ENCODE measurements around the gene STON1. TPM values are rescaled to one million over a fixed set of nuclear protein-coding genes. Genes with fewer than 3 reads are reported as not detected.
"Not testable (repeated sequence)": the region's sequence is repeated elsewhere in the genome, so short reads cannot be mapped to it uniquely, and the experiment has no call there.

Gene STON1
- total and polyA plus RNA-seq, 2 experiments from 2014 or later, result 3.0 to 5.6 TPM

DNA sequence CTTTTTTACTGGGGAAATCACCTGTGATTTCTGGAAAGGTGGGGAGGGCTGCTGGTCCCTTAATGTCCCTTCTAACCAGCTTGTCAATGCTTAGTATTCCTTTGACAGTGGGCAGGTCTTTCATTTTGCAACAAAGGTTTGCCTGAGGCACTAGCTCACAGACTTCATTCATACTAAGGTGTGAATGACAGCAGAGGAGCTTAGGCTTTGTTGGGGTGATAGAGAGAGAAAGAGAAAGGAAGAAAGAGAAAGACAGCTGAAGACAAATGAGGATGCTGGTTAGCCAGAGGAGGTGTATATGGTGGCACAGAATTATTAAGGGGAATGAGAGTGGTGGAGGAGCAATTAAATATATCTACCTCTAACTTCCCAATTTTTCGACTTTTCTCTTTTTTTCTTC is 58.8 kb downstream of the STON1 start:
- H3K9ac ChIP-seq, result no peak overlapping the region
- no peaks in the 10 kb centered on the region for H3K9me2 ChIP-seq (ENCODE audit: insufficient read depth)
- no peaks in the 10 kb centered on the region for H3K9me3 ChIP-seq (ENCODE audit: low read depth)
- H2AFZ ChIP-seq, result no peak overlapping the region
- no peaks in the 10 kb centered on the region for H3K4me1 ChIP-seq (ENCODE audit: insufficient read depth)
- in situ Hi-C loops (cut with MboI), result loop anchor here (25.0 kb wide), 1 partner anchor 726 kb away; no protein-coding TSS in a partner anchor
- no peaks in the 10 kb centered on the region for H3F3A ChIP-seq (ENCODE audit: insufficient read depth)
- no peaks in the 10 kb centered on the region for H3K27me3 ChIP-seq (replicated peaks; ENCODE audit: insufficient read depth)
- DNase-seq, result no peak
- H3K36me3 ChIP-seq (ENCODE audit: low read depth), result no peaks in the 10 kb centered on the region
- H4K20me1 ChIP-seq (ENCODE audit: insufficient read depth), result no peaks in the 10 kb centered on the region
- no peak overlapping the region for H3K27ac ChIP-seq
- no peak overlapping the region for H3K4me3 ChIP-seq
- no peak overlapping the region for H3K4me2 ChIP-seq (ENCODE audit: unreplicated experiment)
- WGBS, 2 experiments (ENCODE audit: low coverage in 1 of 2, low lambda C conversion rate in 2 of 2, missing lambda C conversion rate in 2 of 2), result 86 to 100% methylated on average over 1 of the region's 1 CpG
- no peak for TF ChIP-seq EZH2 (IDR thresholded peaks at IDR 0.05; ENCODE audit: insufficient read depth, poor library complexity, severe bottlenecking)
- no peak for TF ChIP-seq EZH2phosphoT487 (IDR thresholded peaks at IDR 0.05; ENCODE audit: insufficient read depth, low read depth)
- H3K79me2 ChIP-seq (ENCODE audit: insufficient read depth), result no peaks in the 10 kb centered on the region

DNA sequence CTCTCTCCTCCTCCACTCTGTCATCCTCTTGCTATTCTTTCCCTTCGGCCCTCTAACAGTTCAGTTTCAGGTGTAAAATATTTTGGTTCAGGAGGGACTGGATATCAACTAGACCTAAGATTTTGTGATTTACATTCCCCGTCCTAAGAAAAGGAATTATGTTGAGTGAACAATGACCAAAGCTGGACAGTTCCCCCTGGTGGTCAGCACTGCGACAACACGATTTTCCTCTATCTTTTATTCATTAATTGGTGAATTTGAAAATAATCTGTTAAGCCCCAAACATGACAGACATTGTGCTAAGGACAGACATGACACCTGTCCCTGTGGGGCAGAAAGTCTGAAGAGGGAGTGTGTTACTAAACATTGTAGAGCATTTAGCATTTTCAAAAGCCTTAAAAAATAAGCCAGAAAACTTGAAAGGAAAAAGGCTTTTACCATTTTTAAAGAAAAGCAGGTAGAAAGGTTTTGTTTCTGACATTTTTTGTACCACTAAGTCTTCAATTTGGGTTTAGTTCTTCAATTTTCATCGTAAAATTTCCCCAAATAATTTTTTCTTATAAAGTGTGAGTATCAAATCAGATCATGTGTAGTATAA is 59.3 kb downstream of the STON1 start:
- no peak overlapping the region for H3K4me2 ChIP-seq (ENCODE audit: unreplicated experiment)
- H4K20me1 ChIP-seq (ENCODE audit: insufficient read depth), result no peaks in the 10 kb centered on the region

DNA sequence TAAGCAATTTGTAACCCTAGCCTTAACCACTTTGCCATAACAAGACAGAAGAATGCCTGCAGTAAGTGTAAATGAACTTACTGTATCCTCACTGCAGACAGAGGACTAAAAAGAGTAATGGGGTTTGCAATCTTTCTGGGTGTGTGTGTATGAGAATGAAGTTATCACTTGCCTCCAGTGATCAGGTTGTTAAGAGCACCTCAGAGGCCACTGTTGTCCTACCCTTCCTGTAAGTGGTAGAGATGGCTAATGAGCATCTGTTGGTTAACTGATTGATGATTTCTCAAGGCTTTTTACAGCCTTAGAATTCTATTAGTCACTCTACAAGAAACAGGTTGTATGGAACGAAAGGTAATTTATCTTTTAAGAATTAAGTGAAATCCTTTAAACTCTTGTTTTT is 60.1 kb downstream of the STON1 start:
- WGBS, 2 experiments (ENCODE audit: low coverage in 1 of 2, low lambda C conversion rate in 2 of 2, missing lambda C conversion rate in 2 of 2), result 57 to 64% methylated on average over 1 of the region's 1 CpG

More for the DNA sequence above, 59.3 kb downstream of the STON1 start:
- TF ChIP-seq EZH2 (IDR thresholded peaks at IDR 0.05; ENCODE audit: insufficient read depth, poor library complexity, severe bottlenecking) (no peak), EZH2phosphoT487 (IDR thresholded peaks at IDR 0.05; ENCODE audit: insufficient read depth, low read depth) (no peak)
- Histone ChIP-seq H3F3A (ENCODE audit: insufficient read depth) (no peaks in the 10 kb centered on the region), H3K27me3 (replicated peaks; ENCODE audit: insufficient read depth) (no peaks in the 10 kb centered on the region), H3K9me2 (ENCODE audit: insufficient read depth) (no peaks in the 10 kb centered on the region), H3K27ac (no peak overlapping the region), H3K4me1 (ENCODE audit: insufficient read depth) (no peaks in the 10 kb centered on the region), H3K9ac (no peak overlapping the region), H3K36me3 (ENCODE audit: low read depth) (no peaks in the 10 kb centered on the region), H2AFZ (no peak overlapping the region), H3K79me2 (ENCODE audit: insufficient read depth) (no peaks in the 10 kb centered on the region), H3K4me3 (no peak overlapping the region), H3K9me3 (ENCODE audit: low read depth) (no peaks in the 10 kb centered on the region)
- DNase-seq, result peak; percentile 66
- 15 to 17% methylated on average over 5 of the region's 5 CpGs for WGBS, 2 experiments (ENCODE audit: low coverage in 1 of 2, low lambda C conversion rate in 2 of 2, missing lambda C conversion rate in 2 of 2)
- in situ Hi-C loops (cut with MboI), result loop anchor here (25.0 kb wide), 1 partner anchor 727 kb away; no protein-coding TSS in a partner anchor

DNA sequence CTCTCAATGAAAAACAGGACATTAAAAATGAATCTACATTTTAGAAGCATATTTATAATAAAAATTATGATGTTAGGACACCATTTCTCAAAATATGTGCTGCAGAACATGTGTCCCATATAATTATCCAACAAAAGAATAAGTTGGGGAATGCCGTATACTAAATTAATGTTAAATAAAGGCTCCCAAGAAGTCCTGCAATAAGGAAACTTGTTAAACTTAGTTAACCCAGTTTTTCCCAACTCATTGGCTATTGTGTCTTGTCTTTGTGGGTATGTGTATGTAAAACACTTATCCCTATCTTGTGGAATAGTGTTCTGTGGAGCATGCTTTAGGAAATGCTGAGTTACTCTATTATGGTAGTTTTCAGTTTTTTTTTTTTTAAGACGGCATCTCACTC is 62.1 kb downstream of the STON1 start:
- Histone ChIP-seq H3K9me3 (ENCODE audit: low read depth) (no peaks in the 10 kb centered on the region), H2AFZ (no peak overlapping the region), H3K36me3 (ENCODE audit: low read depth) (no peaks in the 10 kb centered on the region), H3K4me3 (no peak overlapping the region), H3K27ac (no peak overlapping the region), H3K4me1 (ENCODE audit: insufficient read depth) (no peaks in the 10 kb centered on the region), H3K9ac (no peak overlapping the region), H3K79me2 (ENCODE audit: insufficient read depth) (no peaks in the 10 kb centered on the region), H3K27me3 (replicated peaks; ENCODE audit: insufficient read depth) (no peaks in the 10 kb centered on the region), H3K9me2 (ENCODE audit: insufficient read depth) (no peaks in the 10 kb centered on the region), H3K4me2 (ENCODE audit: unreplicated experiment) (no peak overlapping the region), H4K20me1 (ENCODE audit: insufficient read depth) (no peaks in the 10 kb centered on the region), H3F3A (ENCODE audit: insufficient read depth) (no peaks in the 10 kb centered on the region)
- WGBS, 2 experiments (ENCODE audit: low coverage in 1 of 2, low lambda C conversion rate in 2 of 2, missing lambda C conversion rate in 2 of 2), result 94 to 98% methylated on average over 2 of the region's 2 CpGs
- in situ Hi-C loops (cut with MboI), result loop anchor here (25.0 kb wide), 1 partner anchor 730 kb away; no protein-coding TSS in a partner anchor
- no peak for DNase-seq
- TF ChIP-seq EZH2phosphoT487 (IDR thresholded peaks at IDR 0.05; ENCODE audit: insufficient read depth, low read depth) (no peak), EZH2 (IDR thresholded peaks at IDR 0.05; ENCODE audit: insufficient read depth, poor library complexity, severe bottlenecking) (no peak)

More for the DNA sequence above, 60.1 kb downstream of the STON1 start:
- H3K9ac ChIP-seq, result no peak overlapping the region
- H4K20me1 ChIP-seq (ENCODE audit: insufficient read depth), result no peaks in the 10 kb centered on the region
- H3K79me2 ChIP-seq (ENCODE audit: insufficient read depth), result no peaks in the 10 kb centered on the region
- no peaks in the 10 kb centered on the region for H3K4me1 ChIP-seq (ENCODE audit: insufficient read depth)
- no peaks in the 10 kb centered on the region for H3K9me3 ChIP-seq (ENCODE audit: low read depth)
- H3K27ac ChIP-seq, result no peak overlapping the region
- H3F3A ChIP-seq (ENCODE audit: insufficient read depth), result no peaks in the 10 kb centered on the region
- H3K4me3 ChIP-seq, result no peak overlapping the region
- no peaks in the 10 kb centered on the region for H3K36me3 ChIP-seq (ENCODE audit: low read depth)
- in situ Hi-C loops (cut with MboI), result loop anchor here (25.0 kb wide), 1 partner anchor 728 kb away; no protein-coding TSS in a partner anchor
- no peaks in the 10 kb centered on the region for H3K9me2 ChIP-seq (ENCODE audit: insufficient read depth)
- DNase-seq, result no peak
- H2AFZ ChIP-seq, result no peak overlapping the region
- TF ChIP-seq EZH2 (IDR thresholded peaks at IDR 0.05; ENCODE audit: insufficient read depth, poor library complexity, severe bottlenecking), result no peak
- no peak for TF ChIP-seq EZH2phosphoT487 (IDR thresholded peaks at IDR 0.05; ENCODE audit: insufficient read depth, low read depth)
- no peaks in the 10 kb centered on the region for H3K27me3 ChIP-seq (replicated peaks; ENCODE audit: insufficient read depth)
- no peak overlapping the region for H3K4me2 ChIP-seq (ENCODE audit: unreplicated experiment)

DNA sequence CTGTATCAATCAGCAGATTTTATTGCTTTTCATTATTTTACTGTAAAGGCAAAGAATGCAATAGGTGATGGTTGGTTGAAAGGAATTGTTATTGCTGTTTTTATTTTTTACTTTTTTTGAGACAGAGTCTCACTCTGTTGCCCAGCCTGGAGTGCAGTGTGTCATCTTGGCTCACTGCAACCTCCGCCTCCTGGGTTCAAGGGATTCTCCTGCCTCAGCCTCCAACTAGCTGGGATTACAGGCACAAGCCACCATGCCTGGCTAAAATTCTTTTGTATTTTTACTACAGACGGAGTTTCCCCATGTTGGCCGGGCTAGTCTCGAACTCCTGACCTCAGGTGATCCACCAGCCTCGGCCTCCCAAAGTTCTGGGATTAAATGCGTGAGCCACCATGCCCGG is 66.8 kb downstream of the STON1 start:
- in situ Hi-C loops (cut with MboI), result loop anchor here (25.0 kb wide), 1 partner anchor 734 kb away; no protein-coding TSS in a partner anchor
- H3K9me3 ChIP-seq (ENCODE audit: low read depth); H3K27me3 ChIP-seq (replicated peaks; ENCODE audit: insufficient read depth); H3K27ac ChIP-seq; H3K9me2 ChIP-seq (ENCODE audit: insufficient read depth); H3K79me2 ChIP-seq (ENCODE audit: insufficient read depth); H3K36me3 ChIP-seq (ENCODE audit: low read depth); H2AFZ ChIP-seq; H3K9ac ChIP-seq; H4K20me1 ChIP-seq (ENCODE audit: insufficient read depth); H3K4me3 ChIP-seq; H3K4me2 ChIP-seq (ENCODE audit: unreplicated experiment); DNase-seq; H3F3A ChIP-seq (ENCODE audit: insufficient read depth): not testable (repeated sequence)
- 94 to 98% methylated on average over 7 of the region's 7 CpGs for WGBS, 2 experiments (ENCODE audit: low coverage in 1 of 2, low lambda C conversion rate in 2 of 2, missing lambda C conversion rate in 2 of 2)
- peaks cover 17% of the 10 kb centered on the region for H3K4me1 ChIP-seq (ENCODE audit: insufficient read depth)

Measured in GM23248 (cell line).